UCSD-AML1 (cell line): ENCODE measurements around the gene CIBAR2.

Experiments used
- DNase-seq: peaks from one replicate; lab custom pipeline; 2025; ENCODE audit not compliant: unreplicated experiment; lab: John Stamatoyannopoulos, UW

CIBAR2 gene

DNA sequence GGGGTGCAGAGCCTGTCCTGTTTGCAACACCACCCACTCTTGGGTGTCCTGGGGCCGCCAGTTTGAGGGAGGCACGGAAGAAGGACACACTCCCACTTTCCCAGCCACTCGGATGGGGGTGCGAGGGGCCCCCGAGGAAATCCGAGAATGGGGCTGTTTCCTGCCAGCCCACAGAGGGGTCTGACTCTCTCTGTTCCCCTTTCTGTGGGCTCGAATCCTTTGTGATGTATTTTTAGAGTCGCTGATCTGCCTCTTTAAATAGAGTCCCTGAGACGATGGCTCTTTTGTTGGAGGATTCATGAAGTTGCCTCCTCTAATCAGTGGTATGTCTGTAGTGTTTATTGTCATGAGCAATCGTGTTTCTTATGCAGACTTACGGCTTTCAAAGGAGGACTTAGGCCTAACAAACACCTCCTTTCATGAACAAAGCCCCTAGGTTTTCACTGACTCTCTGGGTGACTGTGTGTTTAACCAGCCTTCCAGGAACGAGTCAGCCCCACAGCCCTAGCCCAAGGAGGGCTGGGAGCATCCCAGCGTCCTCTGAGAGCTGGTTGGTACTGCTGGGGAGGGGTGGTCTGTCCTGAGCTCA, 29.1 kb downstream of the CIBAR2 start:
- peak; percentile 40 for DNase-seq

DNA sequence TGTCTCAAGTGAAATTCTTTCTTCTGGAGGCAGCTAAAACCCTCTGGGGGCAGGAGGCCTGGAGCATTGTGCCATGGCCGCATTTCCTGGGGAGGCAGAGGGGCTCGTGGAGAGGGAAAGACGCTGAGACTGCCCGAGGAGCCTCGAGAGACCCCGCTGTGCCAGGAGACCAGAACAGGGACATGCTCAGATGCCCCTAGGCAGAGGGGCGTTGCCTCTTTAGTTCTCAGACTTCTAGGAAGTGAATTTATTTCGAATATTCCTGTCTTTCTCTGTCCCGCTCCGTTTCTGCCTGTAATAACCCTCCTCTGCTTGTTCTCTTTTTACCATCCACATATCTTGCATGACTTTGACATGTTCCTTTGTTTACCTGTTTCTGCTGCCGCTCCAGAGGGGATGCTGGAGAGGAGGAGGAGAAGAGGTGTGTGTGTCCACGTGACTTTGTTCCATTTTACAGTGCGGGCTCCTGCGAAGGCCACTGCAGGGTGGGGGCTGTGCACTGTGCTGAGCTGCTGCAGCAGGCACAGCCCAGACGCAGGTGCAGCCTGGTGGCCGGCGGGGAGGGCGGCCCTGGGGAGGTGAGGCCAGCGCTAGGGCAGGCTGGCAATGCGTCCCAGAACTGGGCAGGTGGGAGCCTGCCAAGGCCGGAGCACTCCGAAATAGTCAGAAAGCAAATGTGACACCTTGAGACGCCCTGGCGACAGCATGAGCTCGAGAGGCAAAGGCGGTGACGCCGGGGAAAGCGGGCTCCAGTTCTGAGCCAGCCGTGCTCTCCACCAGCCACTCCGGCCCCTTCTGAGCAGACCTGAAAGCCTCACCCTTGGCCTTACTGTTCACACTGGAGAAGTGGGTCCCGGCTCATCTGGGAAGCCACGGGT, 29.9 kb downstream of the CIBAR2 start:
- DNase-seq = no peak

DNA sequence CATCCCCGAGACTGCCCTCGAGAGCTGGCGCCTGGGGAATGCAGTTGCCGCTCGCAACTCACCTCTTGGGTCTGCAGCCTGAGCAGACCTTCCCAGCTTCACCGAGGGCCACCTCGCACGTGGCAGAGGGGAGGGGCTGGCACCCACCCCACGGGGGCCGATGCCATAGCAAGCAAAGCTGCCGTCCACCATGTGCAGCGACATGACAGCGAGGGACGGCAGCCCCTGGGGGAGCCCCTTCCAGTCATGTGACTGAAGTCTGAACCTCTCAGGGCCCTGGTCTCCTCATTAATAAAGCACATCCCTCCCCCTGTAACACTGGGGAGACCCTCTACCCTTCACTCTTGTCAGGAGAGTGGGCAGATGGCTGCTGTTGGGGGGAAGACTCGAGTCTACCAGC, 30.5 kb downstream of the CIBAR2 start:
- DNase-seq = no peak

DNA sequence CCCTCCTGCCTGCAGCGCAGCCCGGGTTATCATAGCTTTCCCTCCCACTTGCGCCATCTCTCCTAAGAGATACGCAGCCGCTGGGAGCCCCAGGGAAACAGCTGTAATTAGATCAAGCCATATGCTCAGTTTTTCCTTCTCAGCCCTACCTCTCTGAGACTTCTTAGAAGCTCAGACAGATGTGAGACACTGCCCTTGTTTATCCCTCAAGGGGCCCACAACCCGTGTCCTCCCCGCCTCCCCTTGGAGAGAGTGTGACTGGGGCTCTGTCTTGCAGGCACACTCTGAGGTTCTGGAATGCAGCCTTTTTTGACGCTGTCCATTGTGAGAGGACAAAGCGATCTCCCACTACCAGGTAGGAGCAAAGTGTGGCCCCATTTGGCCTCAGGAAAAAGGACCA, 31.2 kb downstream of the CIBAR2 start:
- DNase-seq = no peak

DNA sequence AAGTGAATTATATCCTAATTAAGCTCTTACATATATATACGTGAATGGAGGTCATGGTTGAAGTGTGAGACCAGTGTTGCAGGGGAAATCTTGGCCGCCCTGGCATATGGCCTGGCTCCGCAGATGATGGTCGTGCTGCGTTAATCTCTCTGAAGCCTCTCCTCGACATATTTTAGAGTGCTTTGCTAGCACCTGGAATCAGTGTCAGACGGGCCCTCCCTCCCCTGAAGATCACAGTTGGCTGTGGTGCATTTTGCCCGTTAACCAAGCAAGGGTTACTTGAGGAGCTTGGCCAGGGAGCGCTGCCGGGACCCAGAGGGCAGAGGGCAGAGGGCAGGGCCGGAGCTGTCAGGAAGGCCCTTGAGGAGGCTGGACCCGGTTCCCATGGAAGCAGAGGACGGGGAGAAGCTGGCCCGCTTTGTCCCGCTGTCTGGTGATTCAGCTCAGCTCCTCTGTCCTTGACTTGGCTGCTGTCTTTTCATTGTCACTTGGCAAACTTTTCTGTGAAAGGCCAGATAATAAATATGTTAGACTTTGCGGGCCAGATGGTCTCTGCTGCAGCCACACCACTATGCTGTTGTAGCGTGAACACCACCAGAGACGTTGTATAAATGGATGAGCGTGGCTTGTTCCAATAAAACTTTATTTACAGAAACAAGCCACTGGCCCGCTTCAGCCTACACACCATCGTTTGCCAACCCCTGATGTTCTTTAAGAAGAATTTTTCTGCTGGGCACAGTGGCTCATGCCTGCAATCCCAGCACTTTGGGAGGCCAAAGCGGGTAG, 32.3 kb downstream of the CIBAR2 start:
- DNase-seq = no peak

DNA sequence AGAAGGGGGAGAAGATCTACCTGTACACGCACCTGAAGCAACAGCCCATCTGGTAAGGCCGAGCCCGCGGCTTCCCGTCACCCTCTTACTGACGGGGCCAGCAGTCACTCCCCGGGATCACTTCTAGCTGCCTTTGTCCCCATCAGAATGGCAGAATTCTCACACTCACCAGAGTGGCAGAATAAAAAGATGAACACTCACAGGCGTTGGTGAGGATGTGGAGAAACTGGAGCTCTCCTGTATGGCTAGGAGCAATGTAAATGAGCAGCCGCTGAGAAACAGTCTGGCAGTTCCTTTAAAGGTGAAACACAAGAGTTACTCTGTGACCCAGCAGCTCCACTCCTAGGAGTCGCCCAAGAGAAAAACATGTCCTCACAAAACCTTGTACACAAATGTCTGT, 33.3 kb downstream of the CIBAR2 start:
- no peak for DNase-seq

DNA sequence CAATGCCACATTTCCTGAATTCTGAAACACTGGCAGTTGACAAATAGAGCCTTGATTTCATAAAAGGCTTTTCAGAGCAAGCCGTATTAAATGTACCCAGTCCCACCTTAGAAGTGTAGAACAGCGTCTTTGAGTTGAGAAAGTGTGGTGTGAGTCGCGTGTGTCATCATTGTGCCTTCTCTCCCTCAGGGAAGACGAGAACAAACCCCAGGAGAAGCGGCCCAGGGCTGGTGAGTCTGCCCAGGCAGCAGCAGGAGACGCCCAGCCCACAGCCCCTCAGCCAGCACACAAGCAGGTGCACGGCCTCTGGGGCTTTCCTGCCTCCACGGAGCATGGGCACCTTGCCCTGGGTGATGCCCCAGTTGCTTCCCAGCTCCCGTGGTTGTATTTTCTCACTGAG, 34.0 kb downstream of the CIBAR2 start:
- DNase-seq = no peak

DNA sequence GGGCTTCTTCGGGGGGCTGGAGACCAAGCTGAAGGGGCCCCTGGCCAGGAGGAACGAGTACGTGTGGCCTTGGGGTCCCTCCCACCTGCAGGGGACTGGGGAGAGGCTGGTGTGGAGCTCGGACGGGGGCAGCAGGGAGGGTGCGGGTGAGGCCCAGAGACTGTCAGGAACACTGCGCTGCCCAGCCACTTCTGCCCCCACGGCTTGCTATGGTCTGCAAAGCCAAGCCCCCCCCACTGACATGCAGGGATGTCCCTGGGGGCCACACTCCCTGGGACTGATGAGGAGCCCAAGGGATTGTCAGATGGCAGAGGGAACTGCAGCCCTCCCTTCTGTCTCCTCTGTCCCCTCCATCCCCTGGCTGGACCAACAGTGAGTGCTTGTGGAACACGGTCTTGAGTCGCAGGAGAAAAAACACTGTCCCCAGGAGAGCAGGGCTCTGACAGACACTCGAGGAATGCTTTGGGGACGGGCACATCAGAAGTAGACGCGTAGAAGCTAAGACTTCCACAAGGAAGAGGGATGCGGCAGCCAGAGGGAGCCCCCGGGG, 34.6 kb downstream of the CIBAR2 start:
- no peak for DNase-seq

DNA sequence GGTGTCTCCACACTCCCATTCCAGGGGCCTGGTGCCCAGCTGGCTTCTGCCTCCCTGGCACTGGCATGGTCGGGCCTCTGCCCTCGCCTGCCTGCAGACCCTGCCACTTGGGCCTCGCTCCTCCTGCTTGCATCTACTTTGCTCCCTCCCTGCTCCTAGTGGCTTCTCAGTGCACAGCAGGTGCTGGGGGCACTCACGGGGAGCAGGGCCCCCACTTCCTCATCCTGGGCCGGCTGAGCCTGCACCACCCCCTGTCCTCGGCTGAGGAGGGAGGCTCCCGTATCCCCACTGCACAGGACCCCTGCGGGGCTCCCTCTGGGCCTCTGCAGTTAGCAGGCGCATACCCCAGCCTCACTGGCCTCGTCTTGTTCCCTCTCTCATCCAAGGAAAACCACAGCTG, 35.2 kb downstream of the CIBAR2 start:
- no peak for DNase-seq

DNA sequence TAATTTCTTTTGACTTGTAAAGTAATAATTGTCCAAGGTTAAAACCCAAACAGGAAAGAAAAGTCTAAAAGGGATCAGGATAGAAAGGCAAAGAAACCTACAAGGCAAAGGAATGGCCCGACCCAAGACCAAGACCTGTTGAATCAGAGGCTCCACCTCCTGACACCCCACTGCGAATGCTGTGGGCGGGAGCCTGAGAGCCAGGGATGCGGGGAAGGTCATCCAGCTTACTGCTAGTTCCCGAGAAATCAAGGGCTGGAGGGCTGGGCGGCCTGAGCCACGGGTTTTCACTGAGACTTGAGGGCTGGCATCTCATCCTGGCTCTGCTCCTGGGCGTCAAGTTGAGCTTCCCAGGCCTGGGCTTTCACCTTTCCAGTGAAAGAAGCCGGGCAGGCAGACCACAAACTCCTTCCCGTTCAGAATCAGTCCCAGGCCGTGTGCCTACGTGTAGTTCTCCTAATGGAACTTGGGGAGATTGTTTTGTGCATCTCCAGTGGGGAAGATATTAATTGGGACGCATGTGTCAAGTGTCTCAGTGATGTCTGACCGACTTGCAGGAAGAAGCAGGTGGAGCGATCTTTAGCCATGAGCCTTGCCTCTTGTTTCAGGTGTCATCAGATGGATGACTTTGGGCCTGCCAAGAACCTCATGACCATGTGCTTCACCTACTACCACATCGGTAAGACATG, 36.9 kb downstream of the CIBAR2 start:
- DNase-seq = no peak

DNA sequence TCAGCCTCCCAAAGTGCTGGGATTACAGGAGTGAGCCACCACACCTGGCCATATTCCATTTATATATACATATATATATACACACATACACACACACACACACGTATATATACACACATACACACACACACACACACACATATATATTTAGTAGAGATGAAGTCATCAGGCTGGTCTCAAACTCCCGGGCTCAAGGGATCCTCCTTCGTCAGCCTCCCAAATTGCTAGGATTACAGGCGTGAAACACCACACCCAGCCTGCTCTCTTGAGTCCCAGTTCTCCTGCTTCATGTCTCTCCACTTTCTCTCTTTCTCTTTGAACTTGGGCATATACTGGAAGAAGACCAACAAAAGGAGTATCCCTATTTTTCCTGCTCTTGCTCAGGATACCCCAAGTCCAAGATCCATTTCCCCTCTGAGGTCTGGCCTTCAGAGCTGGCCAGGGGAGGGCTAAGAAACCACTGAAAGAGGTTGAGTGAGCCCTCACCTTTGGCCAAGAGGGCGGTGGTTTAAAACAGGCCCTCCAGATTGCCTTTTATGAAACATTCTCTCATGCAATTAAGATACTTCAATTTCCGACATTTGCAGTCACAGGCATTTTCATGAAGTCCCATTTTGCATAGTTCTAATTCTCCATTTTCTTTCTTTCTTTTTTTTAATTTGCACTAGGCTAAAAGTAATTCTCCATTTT, 37.9 kb downstream of the CIBAR2 start:
- no peak for DNase-seq

DNA sequence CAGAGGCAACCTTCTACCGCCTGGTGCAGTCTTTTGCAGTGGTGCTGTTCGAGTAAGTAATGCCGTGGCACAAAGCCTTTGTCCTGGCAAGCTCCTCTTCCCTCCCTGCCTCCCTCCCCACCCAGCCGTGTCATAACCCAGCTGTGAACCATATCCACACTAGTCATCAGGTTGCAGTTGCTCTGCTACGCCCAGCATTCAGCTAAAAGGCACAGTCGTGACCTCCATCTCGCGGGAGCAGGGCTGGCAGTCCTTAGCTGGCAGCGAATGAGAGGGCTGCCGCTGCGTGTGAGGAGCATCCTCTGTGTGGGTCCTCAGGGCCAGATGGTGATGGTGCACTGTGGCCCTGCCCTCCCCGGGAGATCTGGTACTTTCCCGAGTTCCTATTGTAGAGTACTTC, 39.3 kb downstream of the CIBAR2 start:
- no peak for DNase-seq

DNA sequence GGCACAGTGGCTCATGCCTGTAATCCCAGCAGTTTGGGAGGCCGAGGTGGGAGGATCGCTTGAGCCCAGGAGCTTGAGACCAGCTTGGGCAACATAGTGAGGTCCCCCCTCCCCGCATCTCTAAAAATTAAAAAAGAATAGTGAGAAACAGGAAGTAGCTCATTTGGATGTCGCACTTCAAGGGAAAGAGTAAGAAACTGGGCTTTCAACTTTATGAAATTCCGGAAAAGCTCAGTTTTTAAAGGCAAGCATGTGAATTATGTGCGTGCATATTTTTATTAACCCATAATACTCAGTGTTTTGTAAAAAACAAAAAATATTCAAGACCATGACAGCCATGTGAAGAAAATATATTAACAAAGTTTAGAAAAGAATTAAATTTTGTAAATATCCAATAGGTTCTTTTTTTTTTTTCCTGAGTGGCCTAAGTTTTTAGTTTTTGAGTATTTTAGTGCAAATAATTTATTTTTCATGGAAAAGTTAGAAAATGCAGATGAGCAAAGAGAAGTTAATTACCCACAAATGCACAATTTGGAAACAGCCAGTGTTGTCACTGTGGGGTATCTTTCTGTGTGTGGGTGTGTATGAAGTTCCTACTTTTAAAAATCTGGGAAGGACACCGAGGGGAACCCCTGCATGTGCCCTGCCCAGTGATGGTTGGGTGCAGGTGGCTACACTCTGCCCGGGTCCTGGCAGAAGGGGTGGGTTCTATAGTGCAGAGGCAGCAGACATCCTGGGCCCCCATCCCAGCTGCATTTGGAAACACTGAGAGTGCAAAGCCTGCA, 40.0 kb downstream of the CIBAR2 start:
- DNase-seq = no peak

DNA sequence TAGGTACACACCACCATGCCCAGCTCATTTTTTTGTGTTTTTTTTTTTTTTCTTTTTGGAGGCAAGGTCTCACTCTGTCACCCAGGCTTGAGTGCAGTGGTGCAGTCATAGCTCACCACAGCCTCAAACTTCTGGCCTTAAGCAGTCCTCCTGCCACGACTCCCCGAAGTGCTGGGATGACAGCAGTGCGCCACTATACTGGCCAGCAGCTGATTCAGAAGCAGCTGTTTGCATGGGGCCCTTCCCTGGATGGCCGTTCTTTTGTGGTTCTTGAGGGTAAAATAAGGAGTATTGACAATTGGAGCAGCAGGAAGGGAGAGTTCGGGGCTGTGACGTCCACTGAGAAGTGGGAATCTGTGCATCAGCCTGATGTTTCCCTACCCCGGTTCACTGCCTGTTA, 43.1 kb downstream of the CIBAR2 start:
- no peak for DNase-seq

DNA sequence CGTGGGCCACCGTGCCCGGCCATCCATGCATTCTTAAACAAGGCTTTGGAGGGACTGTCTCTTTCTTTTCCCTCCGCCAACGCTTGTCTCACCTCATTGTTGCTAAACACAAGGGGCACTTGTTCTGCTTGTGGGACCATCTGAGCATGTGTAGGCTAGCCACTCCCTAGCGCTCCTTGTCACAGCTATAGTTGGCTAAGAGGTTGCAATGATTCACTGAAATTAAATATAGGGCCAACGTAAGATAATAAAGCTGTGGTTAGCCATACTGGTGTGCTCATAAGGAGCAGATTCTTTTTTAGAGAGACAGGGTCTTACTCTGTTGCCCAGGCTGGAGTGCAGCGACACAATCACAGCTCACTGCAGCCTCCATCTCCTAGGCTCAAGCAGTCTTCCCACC, 43.5 kb downstream of the CIBAR2 start:
- DNase-seq = no peak

DNA sequence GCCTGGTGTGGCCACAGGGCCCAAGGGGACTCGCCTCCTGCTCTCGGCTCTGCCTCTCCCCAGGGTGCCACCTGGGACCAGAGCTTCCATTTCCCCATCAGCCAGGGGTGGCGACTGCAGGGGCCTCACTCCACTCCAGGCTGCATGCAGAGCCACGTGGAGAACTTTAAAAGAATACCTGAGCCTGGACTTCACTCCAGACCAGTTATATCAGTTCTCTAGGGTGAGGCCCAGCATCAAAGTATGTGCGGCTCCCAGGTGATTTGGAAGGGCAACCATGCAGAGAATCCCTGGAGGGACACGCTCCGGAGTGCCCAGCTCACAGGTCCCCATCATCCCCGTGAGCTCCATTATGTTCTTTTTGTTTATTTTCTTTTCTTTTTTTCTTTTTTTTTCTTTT, 44.8 kb downstream of the CIBAR2 start:
- no peak for DNase-seq

DNA sequence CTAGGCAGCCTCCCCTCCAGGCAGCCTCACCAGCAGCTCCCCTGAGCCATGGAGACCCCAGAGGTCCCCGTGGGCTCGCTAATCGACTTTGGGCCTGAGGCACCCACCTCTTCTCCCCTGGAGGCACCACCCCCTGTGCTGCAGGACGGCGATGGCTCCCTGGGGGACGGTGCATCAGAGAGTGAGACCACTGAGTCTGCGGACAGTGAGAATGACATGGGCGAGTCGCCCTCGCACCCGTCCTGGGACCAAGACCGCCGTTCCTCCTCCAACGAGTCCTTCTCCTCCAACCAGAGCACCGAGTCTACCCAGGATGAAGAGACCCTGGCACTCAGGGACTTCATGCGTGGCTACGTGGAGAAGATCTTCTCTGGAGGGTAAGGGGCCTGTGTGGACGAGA, 45.2 kb downstream of the CIBAR2 start:
- no peak for DNase-seq

DNA sequence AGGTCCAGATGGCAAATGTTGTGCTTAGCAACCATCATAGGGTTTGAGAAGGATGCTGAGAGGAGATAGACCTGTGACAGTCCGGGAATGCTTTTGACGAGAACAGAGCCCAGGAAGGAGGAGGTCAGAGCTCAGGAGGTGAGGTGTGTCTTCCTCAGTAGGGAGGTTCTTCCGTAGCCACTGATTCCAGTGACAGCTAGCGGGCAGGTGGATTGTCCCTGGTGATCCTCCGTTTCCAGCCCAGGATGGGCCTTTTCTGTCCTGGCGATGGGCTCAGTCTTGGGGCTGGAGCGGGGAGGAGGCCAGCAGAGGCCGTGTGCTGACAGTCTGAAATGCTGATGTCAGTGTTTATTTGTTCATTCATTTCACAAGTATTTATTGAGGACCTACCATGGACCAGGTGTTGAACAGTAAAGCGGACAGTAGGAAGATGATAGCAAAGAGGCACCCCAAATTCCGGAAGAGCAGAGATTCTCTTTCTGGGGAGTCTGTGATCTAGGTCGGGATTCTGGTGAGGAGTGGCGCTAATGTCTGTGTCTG, 45.9 kb downstream of the CIBAR2 start:
- no peak for DNase-seq

DNA sequence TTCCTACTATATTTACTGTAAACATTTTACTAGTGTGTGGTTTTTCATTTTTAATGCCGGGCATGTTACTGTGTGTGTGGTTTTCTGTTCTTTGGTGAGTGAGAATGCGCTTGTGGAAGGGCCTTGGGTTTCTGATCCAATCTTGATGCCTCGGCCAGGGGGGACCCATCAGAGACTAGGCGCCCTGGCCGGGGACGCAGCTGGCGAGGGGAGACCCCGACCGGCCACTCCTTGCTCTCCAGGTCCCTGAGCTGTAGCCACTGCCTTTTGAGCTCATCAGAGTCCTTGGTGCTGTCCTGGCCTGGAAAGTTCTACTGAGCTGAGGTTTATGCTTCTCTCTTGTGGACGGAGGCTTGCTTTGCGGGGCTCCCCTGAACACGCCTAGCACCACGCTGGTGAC, 47.2 kb downstream of the CIBAR2 start:
- DNase-seq = no peak

DNA sequence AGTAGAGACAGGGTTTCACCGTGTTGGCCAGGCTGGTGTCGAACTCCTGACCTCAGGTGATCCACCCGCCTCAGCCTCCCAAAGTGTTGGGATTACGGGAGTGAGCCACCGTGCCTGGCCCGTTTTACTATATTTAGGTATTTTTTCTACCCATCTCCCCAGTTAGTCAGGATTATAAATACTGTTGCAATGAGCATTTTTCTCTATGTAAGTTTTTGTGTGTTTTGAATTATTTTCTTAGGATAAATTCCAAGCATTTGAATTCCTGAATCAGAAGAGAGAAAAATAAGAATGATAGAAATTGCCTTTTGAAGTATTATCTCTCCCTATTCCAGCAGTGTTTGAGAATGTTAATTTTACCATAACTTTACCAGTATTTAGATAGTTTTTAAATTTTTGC, 48.1 kb downstream of the CIBAR2 start:
- no peak for DNase-seq
